Keratinocyte (primary cell): ENCODE measurements around the gene STEAP1B. TPM values are rescaled to one million over a fixed set of nuclear protein-coding genes. Genes with fewer than 3 reads are reported as not detected.

Experiments
- DNase-seq: peaks from one replicate; pipeline ENCODE4 v3.0.0-alpha.2; 2011; ENCODE audit warnings: low read depth, missing footprints, low spot score
- FAIRE-seq: peaks from 2 replicates; lab custom pipeline; 2011; peaks lifted over from hg19 to GRCh38; lab: Jason Lieb, UNC
- H2AFZ ChIP-seq: 2 replicates; pipeline ENCODE4 v1.6.0; 2012; ENCODE audit warnings: low read length, control low read depth, inconsistent platforms; ENCODE audit not compliant: control insufficient read depth
- H3K27ac ChIP-seq: 2 replicates; pipeline ENCODE4 v1.5.1; 2011; ENCODE audit warnings: low read length; ENCODE audit not compliant: control insufficient read depth, insufficient read depth
- H3K27me3 ChIP-seq: 3 replicates; pipeline ENCODE4 v1.6.0; 2011; ENCODE audit warnings: low read length; ENCODE audit not compliant: control insufficient read depth, insufficient read depth; ENCODE audit errors: extremely low read depth
- H3K36me3 ChIP-seq, 2 experiments: 2 replicates in 1 of 2; 3 replicates in 1 of 2; pipeline ENCODE4 v1.5.1; 2011; ENCODE audit warnings: low read length in 2 of 2, mild to moderate bottlenecking in 1 of 2; ENCODE audit not compliant: control insufficient read depth in 2 of 2, insufficient read depth in 2 of 2; ENCODE audit errors: extremely low read depth in 1 of 2
- H3K4me1 ChIP-seq: 3 replicates; pipeline ENCODE4 v1.5.1; 2011; ENCODE audit warnings: low read length; ENCODE audit not compliant: control insufficient read depth, insufficient read depth; ENCODE audit errors: extremely low read depth
- H3K4me2 ChIP-seq: 3 replicates; pipeline ENCODE4 v1.6.0; 2011; ENCODE audit warnings: low read depth, low read length; ENCODE audit not compliant: control insufficient read depth, insufficient read depth; ENCODE audit errors: extremely low read depth
- H3K4me3 ChIP-seq, 3 experiments: fragments of 200-600 bp in 1 of 3; sonication (generic) in 1 of 3; 2 replicates in 2 of 3; 3 replicates in 1 of 3; pipeline ENCODE4 v1.5.1; 2011 to 2016; ENCODE audit warnings: low read length in 3 of 3, mild to moderate bottlenecking in 3 of 3, control low read depth in 2 of 3, inconsistent platforms in 1 of 3, low read depth in 1 of 3, mixed read lengths in 1 of 3, mixed run types in 1 of 3, moderate library complexity in 1 of 3; ENCODE audit not compliant: control insufficient read depth in 2 of 3, insufficient read depth in 2 of 3; ENCODE audit errors: extremely low read depth in 1 of 3
- H3K79me2 ChIP-seq: 2 replicates; pipeline ENCODE4 v1.6.0; 2012; ENCODE audit warnings: low read length; ENCODE audit not compliant: control insufficient read depth, insufficient read depth
- H3K9ac ChIP-seq: 3 replicates; pipeline ENCODE4 v1.6.0; 2011; ENCODE audit warnings: low read length; ENCODE audit not compliant: control insufficient read depth, insufficient read depth; ENCODE audit errors: extremely low read depth
- H3K9me1 ChIP-seq: 3 replicates; pipeline ENCODE4 v1.6.0; 2011; ENCODE audit warnings: low read length; ENCODE audit not compliant: control insufficient read depth, insufficient read depth; ENCODE audit errors: extremely low read depth
- H3K9me3 ChIP-seq: 2 replicates; pipeline ENCODE4 v1.5.1; 2012; ENCODE audit warnings: low read depth, low read length; ENCODE audit not compliant: control insufficient read depth
- H4K20me1 ChIP-seq: 3 replicates; pipeline ENCODE4 v1.6.0; 2011; ENCODE audit warnings: low read length; ENCODE audit not compliant: control insufficient read depth, insufficient read depth; ENCODE audit errors: extremely low read depth
- CTCF ChIP-seq, 3 experiments: IDR thresholded peaks in 1 of 3; conservative IDR thresholded peaks in 1 of 3; optimal IDR thresholded peaks in 1 of 3; 2 replicates in 2 of 3; 3 replicates in 1 of 3; pipeline versions ENCODE3 to v1.5.1; 2011; ENCODE audit warnings: low read length in 3 of 3, mild to moderate bottlenecking in 3 of 3, moderate library complexity in 2 of 3, control low read depth in 1 of 3, inconsistent platforms in 1 of 3; ENCODE audit not compliant: insufficient read depth in 2 of 3; ENCODE audit errors: extremely low read depth in 1 of 3
- EZH2 ChIP-seq: IDR thresholded peaks from one replicate; pipeline ENCODE4 v1.6.1; 2012; ENCODE audit warnings: inconsistent platforms, mild to moderate bottlenecking, low read length, moderate library complexity
- dilution Hi-C: fragments of 300-500 bp; cut with MboI; formaldehyde crosslinking; loops from one replicate; pipeline ENCODE4 v1.7.0; 2020; ENCODE audit warnings: low sequenced_read_pairs; ENCODE audit not compliant: extremely low pct_ligation_motif_present
- polyA plus RNA-seq, 5 experiments: library from polyadenylated mRNA; depleted of rRNA in 3 of 5; stranded (reverse) in 3 of 5; stranded (forward) in 1 of 5; unstranded in 1 of 5; fragments of >200 nt; gene quantifications; 1 replicate in 1 of 5; 2 replicates in 3 of 5; 3 replicates in 1 of 5; pipeline versions ENCODE4 v1.2.1 to v1.2.3, GENCODE V29; 2011 to 2012; ENCODE audit warnings: missing spikeins in 2 of 5, low read depth in 1 of 5, low replicate concordance in 1 of 5

Gene STEAP1B
- polyA plus RNA-seq, 1 donor (not counting 4 experiments of a cell fraction or from before 2014, with no cell fraction given): 18.9 TPM

- dilution Hi-C loops: no loop called here
- DNase-seq (no peak), FAIRE-seq (no peak)
- H3K27me3 ChIP-seq: no peaks in the 10 kb centered on the region
- no peak overlapping the region for H3K4me3 ChIP-seq
- H3K9me3 ChIP-seq: no peaks in the 10 kb centered on the region
- peaks cover 17% of the 10 kb centered on the region for H3K4me1 ChIP-seq
- H3K27ac ChIP-seq: no peak overlapping the region
- H3K79me2 ChIP-seq: no peaks in the 10 kb centered on the region
- H3K9ac ChIP-seq: no peak overlapping the region
- no peak overlapping the region for H2AFZ ChIP-seq
- no peaks in the 10 kb centered on the region for H3K36me3 ChIP-seq
- H3K4me2 ChIP-seq: no peak overlapping the region
- no peaks in the 10 kb centered on the region for H4K20me1 ChIP-seq
- TF ChIP-seq EZH2: no peak
- TF ChIP-seq CTCF (optimal IDR thresholded peaks at IDR 0.05 in 1 of 3, IDR thresholded peaks at IDR 0.05 in 1 of 3, conservative IDR thresholded peaks at IDR 0.05 in 1 of 3; ENCODE audit: extremely low read depth in 1 of 3, insufficient read depth in 2 of 3, low read length in 3 of 3): no peak
- H3K9me1 ChIP-seq: no peaks in the 10 kb centered on the region
Observed at GRCh38 chr7:22425361-22425760, 74.6 kb downstream of the STEAP1B start.

- Histone ChIP-seq H3K27ac (no peak overlapping the region), H3K9me1 (no peaks in the 10 kb centered on the region), H2AFZ (no peak overlapping the region), H4K20me1 (no peaks in the 10 kb centered on the region), H3K79me2 (no peaks in the 10 kb centered on the region), H3K4me1 (no peaks in the 10 kb centered on the region), H3K4me2 (no peak overlapping the region), H3K36me3 (no peaks in the 10 kb centered on the region), H3K4me3 (no peak overlapping the region), H3K9me3 (no peaks in the 10 kb centered on the region), H3K27me3 (no peaks in the 10 kb centered on the region), H3K9ac (no peak overlapping the region)
- FAIRE-seq: no peak
- TF ChIP-seq CTCF (optimal IDR thresholded peaks at IDR 0.05 in 1 of 3, IDR thresholded peaks at IDR 0.05 in 1 of 3, conservative IDR thresholded peaks at IDR 0.05 in 1 of 3; ENCODE audit: extremely low read depth in 1 of 3, insufficient read depth in 2 of 3, low read length in 3 of 3): no peak
- TF ChIP-seq EZH2: no peak
- no peak for DNase-seq
- dilution Hi-C loops: no loop called here
Observed at GRCh38 chr7:22422831-22423615, 77.0 kb downstream of the STEAP1B start.
